Measurements from ENCODE around the gene XXYLT1.

GRCh38 chr3:195263925-195264600, 6.9 kb downstream of the XXYLT1 start:
- no peak for TF ChIP-seq POLR2AphosphoS5 (IDR thresholded peaks at IDR 0.05)
- TF ChIP-seq, protein P1, sequence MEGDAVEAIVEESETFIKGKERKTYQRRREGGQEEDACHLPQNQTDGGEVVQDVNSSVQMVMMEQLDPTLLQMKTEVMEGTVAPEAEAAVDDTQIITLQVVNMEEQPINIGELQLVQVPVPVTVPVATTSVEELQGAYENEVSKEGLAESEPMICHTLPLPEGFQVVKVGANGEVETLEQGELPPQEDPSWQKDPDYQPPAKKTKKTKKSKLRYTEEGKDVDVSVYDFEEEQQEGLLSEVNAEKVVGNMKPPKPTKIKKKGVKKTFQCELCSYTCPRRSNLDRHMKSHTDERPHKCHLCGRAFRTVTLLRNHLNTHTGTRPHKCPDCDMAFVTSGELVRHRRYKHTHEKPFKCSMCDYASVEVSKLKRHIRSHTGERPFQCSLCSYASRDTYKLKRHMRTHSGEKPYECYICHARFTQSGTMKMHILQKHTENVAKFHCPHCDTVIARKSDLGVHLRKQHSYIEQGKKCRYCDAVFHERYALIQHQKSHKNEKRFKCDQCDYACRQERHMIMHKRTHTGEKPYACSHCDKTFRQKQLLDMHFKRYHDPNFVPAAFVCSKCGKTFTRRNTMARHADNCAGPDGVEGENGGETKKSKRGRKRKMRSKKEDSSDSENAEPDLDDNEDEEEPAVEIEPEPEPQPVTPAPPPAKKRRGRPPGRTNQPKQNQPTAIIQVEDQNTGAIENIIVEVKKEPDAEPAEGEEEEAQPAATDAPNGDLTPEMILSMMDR (IDR thresholded peaks at IDR 0.05 in 8 of 11, conservative IDR thresholded peaks at IDR 0.05 in 3 of 11): no peak

All from spleen (tissue), 7 donors.